IMR-90 (cell line): ENCODE results near the gene DUSP22. TPM values are rescaled to one million over a fixed set of nuclear protein-coding genes. Genes with fewer than 3 reads are reported as not detected.

ENCODE experiments used
- ATAC-seq: fragments of 200-7000 bp; cut with Tn5 transposase; 2 replicates; pipeline ENCODE4 v1.9.1; 2020; ENCODE audit warnings: low read depth, mild to moderate bottlenecking, moderate library complexity
- BruUV-seq: library from RNA; stranded (reverse); fragments of 400-500 nt; replicated peaks from 2 replicates; lab custom pipeline; 2021; lab: Mats Ljungman, UMichigan
- CTCF ChIA-PET: fragments of 300-600 bp; formaldehyde crosslinking; extraction: SDS; loops from one replicate; lab custom pipeline; 2021; ENCODE audit warnings: antibody characterized with exemption; lab: Yijun Ruan, JAX
- POLR2A ChIA-PET: fragments of 300-600 bp; sonication (Branson Sonifier 250); formaldehyde crosslinking; loops from one replicate; lab custom pipeline; 2022; ENCODE audit warnings: antibody characterized with exemption; ENCODE audit not compliant: unreplicated experiment; lab: Charles Lee
- DNase-seq: peaks from one replicate; pipeline ENCODE4 v3.0.0; 2013
- H2AFZ ChIP-seq: replicated peaks from 2 replicates; pipeline ENCODE3; 2013; ENCODE audit warnings: low read length, mild to moderate bottlenecking; ENCODE audit not compliant: poor library complexity
- H2AK5ac ChIP-seq: 2 replicates; pipeline ENCODE4 v1.6.1; 2013; ENCODE audit warnings: low read depth, low read length, inconsistent platforms
- H2AK9ac ChIP-seq: replicated peaks from 2 replicates; pipeline ENCODE3; 2013; ENCODE audit warnings: mild to moderate bottlenecking, low read depth, low read length, moderate library complexity; ENCODE audit not compliant: poor library complexity
- H2BK120ac ChIP-seq: 2 replicates; pipeline ENCODE4 v1.6.1; 2013; ENCODE audit warnings: low read depth, low read length, inconsistent platforms
- H2BK15ac ChIP-seq: 3 replicates; pipeline ENCODE4 v1.6.1; 2013; ENCODE audit warnings: low read depth, low read length, inconsistent platforms
- H2BK20ac ChIP-seq: 2 replicates; pipeline ENCODE4 v1.6.1; 2013; ENCODE audit warnings: low read depth, mild to moderate bottlenecking, inconsistent platforms, low read length, moderate library complexity
- H2BK5ac ChIP-seq: 2 replicates; pipeline ENCODE4 v1.6.1; 2013; ENCODE audit warnings: mild to moderate bottlenecking, low read depth, low read length, inconsistent platforms; ENCODE audit not compliant: poor library complexity, severe bottlenecking
- H3K14ac ChIP-seq: replicated peaks from 2 replicates; pipeline ENCODE4 v1.6.1; 2013; ENCODE audit warnings: low read depth, low read length, inconsistent platforms
- H3K18ac ChIP-seq: 2 replicates; pipeline ENCODE4 v1.6.1; 2013; ENCODE audit warnings: low read depth, low read length, control low read depth
- H3K23ac ChIP-seq: 2 replicates; pipeline ENCODE4 v1.6.1; 2013; ENCODE audit warnings: low read depth, low read length, inconsistent platforms
- H3K27ac ChIP-seq: 2 replicates; pipeline ENCODE4 v1.5.1; 2013; ENCODE audit warnings: mild to moderate bottlenecking, control low read depth, low read length; ENCODE audit not compliant: insufficient read depth
- H3K27me3 ChIP-seq: 2 replicates; pipeline ENCODE4 v1.6.1; 2013; ENCODE audit warnings: low read length; ENCODE audit not compliant: control insufficient read depth, insufficient read depth
- H3K36me3 ChIP-seq: 2 replicates; pipeline ENCODE4 v1.6.1; 2013; ENCODE audit warnings: low read length, mixed read lengths; ENCODE audit not compliant: control insufficient read depth, insufficient read depth
- H3K4ac ChIP-seq: 2 replicates; pipeline ENCODE4 v1.6.1; 2013; ENCODE audit warnings: low read depth, low read length, inconsistent platforms
- H3K4me1 ChIP-seq: 2 replicates; pipeline ENCODE4 v1.6.1; 2013; ENCODE audit warnings: low read length, mixed read lengths; ENCODE audit not compliant: control insufficient read depth, insufficient read depth
- H3K4me2 ChIP-seq: 2 replicates; pipeline ENCODE4 v1.6.1; 2013; ENCODE audit warnings: low read depth, mild to moderate bottlenecking, control low read depth, low read length, moderate library complexity
- H3K4me3 ChIP-seq: 2 replicates; pipeline ENCODE4 v1.5.1; 2013; ENCODE audit warnings: low read depth, mild to moderate bottlenecking, control low read depth, low read length, moderate library complexity; ENCODE audit not compliant: insufficient read depth
- H3K56ac ChIP-seq: 2 replicates; pipeline ENCODE4 v1.6.1; 2013; ENCODE audit warnings: low read length, inconsistent platforms; ENCODE audit not compliant: insufficient read depth; ENCODE audit errors: extremely low read depth
- H3K79me1 ChIP-seq, 2 experiments: 2 replicates each; pipeline ENCODE4 v1.6.1; 2013; ENCODE audit warnings: low read length in 2 of 2, inconsistent platforms in 1 of 2, low read depth in 1 of 2
- H3K9ac ChIP-seq: 2 replicates; pipeline ENCODE4 v1.6.1; 2013; ENCODE audit warnings: low read depth, low read length, control low read depth
- H3K9me1 ChIP-seq: 2 replicates; pipeline ENCODE4 v1.6.1; 2013; ENCODE audit warnings: low read length, inconsistent platforms; ENCODE audit not compliant: insufficient read depth
- H3K9me3 ChIP-seq: 2 replicates; pipeline ENCODE4 v1.6.1; 2013; ENCODE audit warnings: low read length; ENCODE audit not compliant: control insufficient read depth, insufficient read depth
- H4K20me1 ChIP-seq: 2 replicates; pipeline ENCODE4 v1.6.1; 2013; ENCODE audit warnings: low read length, inconsistent platforms; ENCODE audit not compliant: insufficient read depth
- H4K5ac ChIP-seq: 2 replicates; pipeline ENCODE4 v1.6.1; 2013; ENCODE audit warnings: mild to moderate bottlenecking, low read depth, low read length, control low read depth
- H4K8ac ChIP-seq, 2 experiments: 2 replicates each; pipeline ENCODE4 v1.6.1; 2013; ENCODE audit warnings: low read depth in 2 of 2, low read length in 2 of 2, control low read depth in 1 of 2, inconsistent platforms in 1 of 2
- H4K91ac ChIP-seq: 2 replicates; pipeline ENCODE4 v1.6.1; 2013; ENCODE audit warnings: low read depth, low read length, inconsistent platforms; ENCODE audit not compliant: insufficient read depth
- BHLHE40 ChIP-seq: fragments of 150-350 bp; IDR thresholded peaks from 2 replicates; pipeline ENCODE4 v1.6.1; 2016; ENCODE audit warnings: mild to moderate bottlenecking, low read depth, low read length
- CEBPB ChIP-seq: IDR thresholded peaks from 2 replicates; pipeline ENCODE4 v1.6.1; 2012; ENCODE audit warnings: low read depth, low read length, improper control_type of control experiment
- CHD1 ChIP-seq: IDR thresholded peaks from 2 replicates; pipeline ENCODE4 v1.6.1; 2012; ENCODE audit warnings: low read depth, low read length, improper control_type of control experiment
- CTCF ChIP-seq: conservative IDR thresholded peaks from 2 replicates; pipeline ENCODE4 v1.5.1; 2012; ENCODE audit warnings: mild to moderate bottlenecking, low read depth, low read length, improper control_type of control experiment
- ELK1 ChIP-seq: fragments of 150-350 bp; IDR thresholded peaks from 2 replicates; pipeline ENCODE4 v1.6.1; 2016; ENCODE audit warnings: low read depth, mild to moderate bottlenecking, low read length, moderate library complexity, borderline replicate concordance
- FOS ChIP-seq: fragments of 150-350 bp; IDR thresholded peaks from 2 replicates; pipeline ENCODE4 v1.6.1; 2016; ENCODE audit warnings: low read depth, low read length
- MAFK ChIP-seq: IDR thresholded peaks from 2 replicates; pipeline ENCODE4 v1.6.1; 2012; ENCODE audit warnings: low read depth, low read length, improper control_type of control experiment
- MAZ ChIP-seq: IDR thresholded peaks from 2 replicates; pipeline ENCODE4 v1.6.1; 2012; ENCODE audit warnings: low read depth, mild to moderate bottlenecking, low read length, improper control_type of control experiment, moderate library complexity, borderline replicate concordance
- MXI1 ChIP-seq: IDR thresholded peaks from 2 replicates; pipeline ENCODE4 v1.6.1; 2012; ENCODE audit warnings: low read depth, mild to moderate bottlenecking, low read length, moderate library complexity, borderline replicate concordance
- NFE2L2 ChIP-seq: fragments of 150-350 bp; IDR thresholded peaks from 2 replicates; pipeline ENCODE4 v1.6.1; 2016; ENCODE audit warnings: low read depth, mild to moderate bottlenecking, low read length
- POLR2A ChIP-seq: IDR thresholded peaks from 2 replicates; pipeline ENCODE4 v1.6.1; 2012; ENCODE audit warnings: mild to moderate bottlenecking, low read depth, low read length
- RAD21 ChIP-seq: IDR thresholded peaks from 2 replicates; pipeline ENCODE4 v1.6.1; 2012; ENCODE audit warnings: low read length, improper control_type of control experiment
- RCOR1 ChIP-seq: IDR thresholded peaks from 2 replicates; pipeline ENCODE4 v1.6.1; 2012; ENCODE audit warnings: mild to moderate bottlenecking, low read length, improper control_type of control experiment; ENCODE audit not compliant: insufficient replicate concordance
- RFX5 ChIP-seq: IDR thresholded peaks from 2 replicates; pipeline ENCODE4 v1.8.0; 2012; ENCODE audit warnings: low read depth, mild to moderate bottlenecking, low read length, moderate library complexity
- SMC3 ChIP-seq: fragments of 150-350 bp; IDR thresholded peaks from 2 replicates; pipeline ENCODE4 v1.6.1; 2016; ENCODE audit warnings: low read depth, mild to moderate bottlenecking, antibody characterized with exemption, low read length, moderate library complexity
- USF2 ChIP-seq: fragments of 150-350 bp; IDR thresholded peaks from 2 replicates; pipeline ENCODE4 v1.6.1; 2017; ENCODE audit warnings: mild to moderate bottlenecking, antibody characterized with exemption, low read length, low read depth
- WGBS, 2 experiments: methylation state at CpG; one replicate each; pipeline versions ENCODE4 v1.1.5 to v1.1.7; 2013; ENCODE audit warnings: missing lambda C conversion rate in 2 of 2; ENCODE audit not compliant: insufficient read length in 1 of 2; ENCODE audit errors: extremely low coverage in 2 of 2; 5-methylcytosine and 5-hydroxymethylcytosine counted together
- dilution Hi-C: fragments of 300-500 bp; cut with HindIII; formaldehyde crosslinking; loops from one replicate; pipeline ENCODE4 v1.14.3; 2018; ENCODE audit warnings: low sequenced_read_pairs; ENCODE audit not compliant: unreplicated experiment
- in situ Hi-C: fragments of 300-500 bp; cut with MboI; formaldehyde crosslinking; loops from 3 replicates; pipeline ENCODE4 v1.14.3; 2019; ENCODE audit warnings: low sequenced_read_pairs, inconsistent platforms, mixed read lengths
- intact Hi-C: fragments of 100-400 bp; cut with micrococcal nuclease; formaldehyde crosslinking; loops from 2 replicates; pipeline ENCODE4 v1.10.0; 2022
- polyA plus RNA-seq, 3 experiments: library from polyadenylated mRNA; depleted of rRNA; stranded (reverse); fragments of >200 nt; gene quantifications; 2 replicates each; pipeline ENCODE4 v1.2.3, GENCODE V29; 2012; ENCODE audit warnings: low replicate concordance in 1 of 3
- total RNA-seq: library from RNA; depleted of rRNA; stranded (reverse); fragments of >200 nt; gene quantifications from 2 replicates; pipeline ENCODE4 v1.2.3, GENCODE V29; 2012

Gene DUSP22
- total and polyA plus RNA-seq, 2 of the 4 experiments (the other 2 are of a cell fraction): 7.1 to 8.2 TPM

GRCh38 chr6:278494-278893 is 13.8 kb upstream of the DUSP22 start:
- intact Hi-C loops: no loop called here

More at GRCh38 chr6:278494-278893, 13.8 kb upstream of the DUSP22 start:
- no peak overlapping the region for H3K56ac ChIP-seq
- H2AFZ ChIP-seq: no peak overlapping the region
- no peak overlapping the region for H3K4me2 ChIP-seq
- H2BK120ac ChIP-seq: no peak overlapping the region
- H4K20me1 ChIP-seq: no peaks in the 10 kb centered on the region
- no peak overlapping the region for H2BK15ac ChIP-seq
- H4K5ac ChIP-seq: no peak overlapping the region
- H3K27ac ChIP-seq: no peak overlapping the region
- H3K36me3 ChIP-seq: no peaks in the 10 kb centered on the region
- H2AK9ac ChIP-seq: no peak overlapping the region
- no peak overlapping the region for H2BK5ac ChIP-seq
- ChIA-PET CTCF (no interaction called here), POLR2A (no interaction called here)
- DNase-seq (no peak), ATAC-seq (no peak)
- H2AK5ac ChIP-seq: no peak overlapping the region
- no peaks in the 10 kb centered on the region for H3K4me1 ChIP-seq
- TF ChIP-seq CEBPB (no peak), ELK1 (no peak), RAD21 (no peak), MXI1 (no peak), MAFK (no peak), RFX5 (no peak), SMC3 (no peak), BHLHE40 (no peak), CTCF (no peak), RCOR1 (no peak), POLR2A (no peak), USF2 (no peak), NFE2L2 (no peak), CHD1 (no peak), FOS (no peak), MAZ (no peak)
- H4K91ac ChIP-seq: no peak overlapping the region
- no peak overlapping the region for H3K18ac ChIP-seq
- H3K23ac ChIP-seq: no peak overlapping the region
- peaks cover 20% of the 10 kb centered on the region for H3K27me3 ChIP-seq
- no peaks in the 10 kb centered on the region for H3K79me1 ChIP-seq
- no CpG with 5 or more reads among the region's 5 CpGs for WGBS, 2 experiments
- dilution Hi-C loops (no loop called here), in situ Hi-C loops (no loop called here)
- H2BK20ac ChIP-seq: no peak overlapping the region
- no peak overlapping the region for H4K8ac ChIP-seq
- H3K14ac ChIP-seq: no peak overlapping the region
- H3K9me3 ChIP-seq: peaks cover 4% of the 10 kb centered on the region
- H3K4ac ChIP-seq: no peak overlapping the region
- no peak overlapping the region for H3K9ac ChIP-seq
- no TSS peak for BruUV-seq
- no peaks in the 10 kb centered on the region for H3K9me1 ChIP-seq
- H3K4me3 ChIP-seq: no peak overlapping the region
